BJ (cell line): ENCODE measurements around the gene PELI2. TPM values are rescaled to one million over a fixed set of nuclear protein-coding genes. Genes with fewer than 3 reads are reported as not detected.
A peak's percentile ranks its signal among the peaks of the same experiment; 100 is the strongest.

Source experiments
- CTCF ChIA-PET: fragments of 350-600 bp; formaldehyde crosslinking; extraction: SDS; loops from one replicate; lab custom pipeline; 2021; ENCODE audit warnings: antibody characterized with exemption, inconsistent platforms; lab: Yijun Ruan, JAX
- POLR2A ChIA-PET: fragments of 300-600 bp; sonication (Branson Sonifier 250); formaldehyde crosslinking; extraction: SDS; loops from one replicate; lab custom pipeline; 2021; ENCODE audit warnings: antibody characterized with exemption; lab: Charles Lee
- DNase-seq: peaks from one replicate; pipeline ENCODE4 v3.0.0-alpha.2; 2011; ENCODE audit warnings: low read depth
- H3K27me3 ChIP-seq: 2 replicates; pipeline ENCODE4 v1.6.0; 2011; ENCODE audit warnings: low read length; ENCODE audit not compliant: control insufficient read depth, insufficient read depth
- H3K36me3 ChIP-seq: 2 replicates; pipeline ENCODE4 v1.5.1; 2011; ENCODE audit warnings: low read length; ENCODE audit not compliant: control insufficient read depth, insufficient read depth
- H3K4me3 ChIP-seq: 2 replicates; pipeline ENCODE4 v1.5.1; 2011; ENCODE audit warnings: low read depth, mild to moderate bottlenecking, control low read depth, low read length
- CTCF ChIP-seq: IDR thresholded peaks from 2 replicates; pipeline ENCODE4 v1.5.1; 2011; ENCODE audit warnings: low read depth, mild to moderate bottlenecking, control low read depth, inconsistent platforms, low read length, moderate library complexity; ENCODE audit not compliant: insufficient read depth
- polyA plus RNA-seq: library from polyadenylated mRNA; depleted of rRNA; stranded (reverse); fragments of >200 nt; gene quantifications from 2 replicates; pipeline ENCODE4 v1.2.3, GENCODE V29; 2011

The PELI2 gene
- polyA plus RNA-seq, 1 experiment: 10.5 TPM

GRCh38 chr14:56244138-56244789 lies 126.1 kb downstream of the PELI2 start:
- no peak overlapping the region for H3K4me3 ChIP-seq
- ChIA-PET POLR2A (no interaction called here), CTCF (interaction anchor here (1.0 kb wide), 1 partner anchor 173 kb away, joined by 3 read pairs; no protein-coding TSS in a partner anchor)
- peak; percentile 78 for DNase-seq
- H3K27me3 ChIP-seq: no peaks in the 10 kb centered on the region
- no peak for TF ChIP-seq CTCF
- H3K36me3 ChIP-seq: no peaks in the 10 kb centered on the region

GRCh38 chr14:56247495-56248200 lies 129.4 kb downstream of the PELI2 start:
- POLR2A ChIA-PET: no interaction called here
- no peaks in the 10 kb centered on the region for H3K27me3 ChIP-seq
- H3K36me3 ChIP-seq: no peaks in the 10 kb centered on the region
- DNase-seq: no peak
- CTCF ChIA-PET: interaction anchor here (0.6 kb wide), 1 partner anchor 59 kb away, joined by 3 read pairs; no protein-coding TSS in a partner anchor
- TF ChIP-seq CTCF: peak; percentile 39
- no peak overlapping the region for H3K4me3 ChIP-seq

GRCh38 chr14:56248442-56248841 lies 130.2 kb downstream of the PELI2 start:
- POLR2A ChIA-PET: no interaction called here
- CTCF ChIA-PET: interaction anchor here (0.6 kb wide), 1 partner anchor 58 kb away, joined by 3 read pairs; no protein-coding TSS in a partner anchor
- DNase-seq: no peak
- H3K27me3 ChIP-seq: no peaks in the 10 kb centered on the region
- H3K4me3 ChIP-seq: no peak overlapping the region
- TF ChIP-seq CTCF: no peak
- no peaks in the 10 kb centered on the region for H3K36me3 ChIP-seq

GRCh38 chr14:56261046-56261445 lies 142.8 kb downstream of the PELI2 start:
- Histone ChIP-seq H3K27me3 (no peaks in the 10 kb centered on the region), H3K36me3 (no peaks in the 10 kb centered on the region), H3K4me3 (no peak overlapping the region)
- TF ChIP-seq CTCF: no peak
- DNase-seq: no peak
- POLR2A ChIA-PET: no interaction called here
- CTCF ChIA-PET: no interaction called here

GRCh38 chr14:56262530-56262929 lies 144.3 kb downstream of the PELI2 start:
- H3K4me3 ChIP-seq: no peak overlapping the region
- POLR2A ChIA-PET: no interaction called here
- TF ChIP-seq CTCF: no peak
- no peak for DNase-seq
- no peaks in the 10 kb centered on the region for H3K36me3 ChIP-seq
- H3K27me3 ChIP-seq: no peaks in the 10 kb centered on the region
- CTCF ChIA-PET: no interaction called here
